GM18505 (cell line): ENCODE results near the gene MAMLD1.

Experiments
- ATAC-seq: cut with Tn5 transposase; IDR thresholded peaks from one replicate; pipeline ENCODE4 v1.9.1; 2021; ENCODE audit not compliant: unreplicated experiment
- POLR2A ChIP-seq: IDR thresholded peaks from 4 replicates; pipeline ENCODE4 v1.6.1; 2011; ENCODE audit warnings: borderline replicate concordance; ENCODE audit not compliant: insufficient read depth, insufficient read length; ENCODE audit errors: extremely low read depth

Gene MAMLD1

GRCh38 chrX:150548684-150549083 lies 185.6 kb downstream of the MAMLD1 start:
- TF ChIP-seq POLR2A = no peak
- ATAC-seq = no peak

GRCh38 chrX:150551963-150552362 lies 188.8 kb downstream of the MAMLD1 start:
- TF ChIP-seq POLR2A = no peak
- no peak for ATAC-seq

GRCh38 chrX:150558424-150558823 lies 195.3 kb downstream of the MAMLD1 start:
- TF ChIP-seq POLR2A = no peak
- no peak for ATAC-seq
